SH-SY5Y (cell line): ENCODE results near the gene HTR2A.

ENCODE experiments used
- GATA2 ChIP-seq: IDR thresholded peaks from 2 replicates; pipeline ENCODE4 v1.6.1; 2011; ENCODE audit warnings: mild to moderate bottlenecking, low read depth, low read length
- GATA3 ChIP-seq: IDR thresholded peaks from 2 replicates; pipeline ENCODE4 v1.6.1; 2011; ENCODE audit warnings: low read depth, mild to moderate bottlenecking, low read length, moderate library complexity

The HTR2A gene

GRCh38 chr13:46855166-46855565 lies 41.7 kb downstream of the HTR2A start:
- TF ChIP-seq GATA3, result no peak
- TF ChIP-seq GATA2, result no peak

- TF ChIP-seq GATA2 (no peak), GATA3 (no peak)
Measured at GRCh38 chr13:46852168-46852567, 44.7 kb downstream of the HTR2A start.

- TF ChIP-seq GATA2 (no peak), GATA3 (no peak)
Measured at GRCh38 chr13:46850214-46850613, 46.6 kb downstream of the HTR2A start.

GRCh38 chr13:46846726-46847125 lies 50.1 kb downstream of the HTR2A start:
- TF ChIP-seq GATA3, result no peak

- no peak for TF ChIP-seq GATA2
Measured at GRCh38 chr13:46845146-46845545, 51.7 kb downstream of the HTR2A start.

- no peak for TF ChIP-seq GATA3
- no peak for TF ChIP-seq GATA2
Measured at GRCh38 chr13:46844431-46844830, 52.4 kb downstream of the HTR2A start.

GRCh38 chr13:46839399-46839798 lies 57.5 kb downstream of the HTR2A start:
- no peak for TF ChIP-seq GATA2
- TF ChIP-seq GATA3, result no peak

- TF ChIP-seq GATA2, result no peak
- TF ChIP-seq GATA3, result no peak
Measured at GRCh38 chr13:46834657-46835056, 62.2 kb downstream of the HTR2A start.

- no peak for TF ChIP-seq GATA3
Measured at GRCh38 chr13:46831588-46832194, 65.2 kb downstream of the HTR2A start.

- TF ChIP-seq GATA3, result no peak
Measured at GRCh38 chr13:46830405-46831005, 66.3 kb downstream of the HTR2A start.

- no peak for TF ChIP-seq GATA3
Measured at GRCh38 chr13:46822551-46822950, 74.3 kb downstream of the HTR2A start.

GRCh38 chr13:46817838-46818476 lies 78.9 kb downstream of the HTR2A start:
- TF ChIP-seq GATA3 (no peak), GATA2 (no peak)

GRCh38 chr13:46817095-46817494 lies 79.8 kb downstream of the HTR2A start:
- TF ChIP-seq GATA2 (no peak), GATA3 (no peak)

- TF ChIP-seq GATA3 (no peak), GATA2 (no peak)
Measured at GRCh38 chr13:46816371-46816770, 80.5 kb downstream of the HTR2A start.

GRCh38 chr13:46812301-46812797 lies 84.5 kb downstream of the HTR2A start:
- TF ChIP-seq GATA3 (no peak), GATA2 (no peak)
